Epidermal melanocyte (primary cell): ENCODE data around the gene TARBP2.

Source experiments
- DNase-seq: peaks from one replicate; pipeline ENCODE4 v3.0.0; 2011; ENCODE audit warnings: low spot score; ENCODE audit not compliant: insufficient read length

Gene TARBP2

DNA sequence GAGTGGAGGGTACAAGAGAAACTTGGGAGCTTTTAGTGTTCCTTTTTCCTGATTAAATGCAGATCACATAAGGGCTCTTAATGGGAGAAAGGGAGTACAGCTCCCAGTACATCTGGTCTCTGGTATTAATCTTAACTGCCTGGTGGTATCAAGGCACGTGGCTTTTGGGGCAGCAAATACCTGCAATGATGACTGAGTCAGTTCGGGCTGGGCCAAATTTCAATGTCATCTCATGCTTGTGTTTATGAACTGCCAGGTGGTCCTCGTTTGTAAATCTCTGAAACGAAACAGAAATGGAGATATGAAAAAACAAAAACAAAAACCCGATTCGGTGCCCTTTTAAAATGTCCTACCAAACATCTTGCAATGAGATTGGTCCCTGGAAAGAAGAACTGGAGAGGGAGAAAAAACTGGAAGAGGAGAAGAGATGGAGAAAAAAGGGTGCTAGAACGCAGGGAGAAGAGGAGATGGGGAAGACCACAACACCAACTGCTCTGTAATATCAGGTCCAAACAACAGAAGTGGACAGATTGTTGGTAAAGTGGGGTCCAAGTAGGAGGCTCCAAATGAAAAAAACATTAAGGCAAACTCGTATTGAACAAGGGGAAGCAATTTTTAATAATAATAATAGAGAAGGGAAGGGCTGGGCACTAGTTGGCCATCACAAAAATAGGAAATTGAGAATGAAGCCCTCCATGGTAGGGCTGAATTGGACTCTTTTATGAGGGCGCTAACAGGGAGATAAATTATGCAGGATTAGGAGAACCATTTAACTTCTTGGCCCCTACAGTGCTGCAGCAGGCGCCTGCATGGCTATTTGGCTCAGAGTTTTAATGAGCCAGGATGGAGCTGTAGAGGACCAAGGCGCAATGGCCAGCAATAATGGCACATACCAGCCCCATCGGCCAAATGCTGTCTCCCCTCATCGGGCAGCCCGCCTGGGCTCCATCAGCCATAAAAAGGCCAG is 51.6 kb downstream of the TARBP2 start:
- DNase-seq, result no peak
